Stimulated activated CD4-positive, alpha-beta T cell treated with anti-CD3 and anti-CD28 coated beads, Interleukin-15, amount 100 ng/mL, for 48 hours (primary cell): Measurements from ENCODE around the gene PLAC1.

Source experiments
- DNase-seq, 2 donors: peaks; one replicate each; pipeline ENCODE4 v3.0.0-alpha.2; 2020; ENCODE audit warnings: low read depth in 2 of 2

Gene PLAC1

DNA sequence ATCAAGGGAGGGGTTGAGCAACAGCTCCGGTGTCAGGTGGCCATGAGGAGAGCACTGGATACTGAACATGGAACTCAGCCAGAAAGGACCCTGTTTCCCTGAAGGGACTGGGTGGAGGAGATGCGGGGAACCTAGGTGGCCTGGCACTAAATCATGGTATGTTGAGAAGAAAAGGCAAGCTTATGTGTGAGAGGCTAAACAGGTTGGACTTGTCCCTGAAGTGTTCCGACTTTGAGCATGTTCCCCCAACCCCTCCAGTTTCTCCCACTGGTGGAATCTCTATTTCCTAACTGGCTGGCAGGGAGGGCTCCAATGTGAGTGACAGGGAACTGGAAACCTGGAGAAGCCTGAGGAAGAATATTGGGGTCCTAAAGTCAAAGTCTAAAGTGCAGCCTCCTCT is 69.5 kb downstream of the PLAC1 start:
- DNase-seq: no peak

DNA sequence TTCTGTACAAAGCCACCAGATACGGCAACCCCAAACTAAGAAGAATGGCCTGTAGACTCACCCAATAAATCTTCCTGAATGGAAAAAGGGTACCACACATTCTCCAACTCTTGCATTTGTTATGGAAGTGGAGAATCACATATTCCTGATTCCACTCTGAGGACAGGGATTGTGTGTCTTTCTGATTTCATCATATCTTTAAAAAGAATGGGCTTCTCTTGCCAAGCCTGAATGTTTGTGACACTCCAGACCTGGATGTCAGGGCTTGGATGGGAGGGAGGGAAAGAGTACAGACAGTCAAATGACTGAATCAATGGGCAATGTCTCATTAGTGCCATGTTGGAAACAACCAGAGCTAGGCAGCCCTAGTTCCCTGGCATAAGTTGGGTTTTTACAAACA is 77.4 kb downstream of the PLAC1 start:
- DNase-seq: no peak

DNA sequence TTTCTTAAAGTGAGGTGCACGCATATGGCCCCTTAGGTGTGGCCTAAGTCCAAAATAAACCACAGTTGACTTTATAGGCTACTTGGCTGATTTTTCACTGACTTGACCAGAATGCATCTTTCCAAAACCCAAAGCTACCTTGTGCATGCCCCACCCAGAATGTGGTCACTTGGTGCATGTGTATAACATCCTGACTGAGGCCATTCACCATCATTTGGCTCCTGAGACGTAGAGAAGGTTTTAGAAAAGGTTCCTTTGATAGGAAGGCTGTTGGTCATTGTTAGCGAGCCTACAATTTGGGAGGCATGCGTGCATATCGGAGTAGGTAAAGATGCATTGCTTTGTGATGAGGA is 84.6 kb downstream of the PLAC1 start:
- no peak for DNase-seq

DNA sequence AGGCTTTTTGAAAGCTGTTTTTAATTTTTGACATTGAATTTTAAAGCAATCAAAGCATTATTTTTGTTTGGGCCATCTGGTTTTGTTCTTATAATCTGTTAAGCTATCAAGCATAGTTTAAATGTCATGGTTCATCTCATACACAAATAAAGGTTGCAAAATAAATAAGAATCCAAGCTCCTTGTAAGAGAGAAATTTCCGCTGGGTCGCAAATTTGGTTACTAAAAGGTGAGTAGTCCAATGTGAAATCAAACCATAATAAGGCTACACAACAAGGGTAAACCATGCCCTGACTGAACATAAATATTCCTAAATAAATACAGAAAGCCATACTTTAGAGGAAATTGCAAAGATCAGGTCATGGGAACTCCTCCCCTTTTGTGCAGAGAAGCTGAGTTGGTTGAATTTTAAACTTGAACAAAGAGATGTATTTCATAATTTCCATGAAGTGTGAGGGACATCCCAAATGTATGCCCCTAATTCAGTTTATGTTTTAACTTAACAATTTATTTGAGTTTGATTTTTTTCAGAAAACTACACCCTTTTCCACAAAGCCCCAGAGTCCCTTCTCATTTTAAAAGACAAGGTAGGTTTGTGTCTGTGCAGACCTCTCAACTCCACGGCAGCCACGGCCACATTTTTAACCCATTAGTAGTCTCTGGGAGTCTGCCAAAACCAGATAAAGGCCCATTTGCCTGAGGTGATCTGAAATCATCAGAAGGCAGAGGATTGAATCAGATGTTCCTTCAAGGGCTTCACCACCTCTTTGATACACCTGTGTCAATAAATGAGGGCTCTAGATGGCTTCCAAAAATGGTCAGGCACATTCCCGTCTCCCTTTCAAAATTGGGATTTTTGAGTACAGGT is 85.2 kb downstream of the PLAC1 start:
- DNase-seq: no peak

DNA sequence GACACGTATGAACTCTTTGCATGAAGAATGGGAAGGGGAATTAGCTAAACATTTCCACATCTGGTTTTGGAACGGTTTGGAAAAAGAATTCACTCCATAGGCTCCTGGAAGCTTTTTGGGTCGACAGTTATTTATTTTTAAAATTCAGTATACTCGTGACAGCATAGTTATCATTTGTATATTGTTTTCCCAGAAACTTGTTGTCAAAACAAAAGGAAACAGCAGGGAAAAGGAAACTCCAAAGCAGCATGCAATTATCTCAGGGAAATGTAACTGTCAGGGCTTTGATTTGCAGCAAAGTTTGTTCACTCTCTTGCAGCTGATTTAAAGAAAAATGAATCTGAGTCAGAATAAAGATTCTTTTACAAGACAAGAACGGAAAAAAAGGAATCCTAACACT is 86.5 kb downstream of the PLAC1 start:
- no peak for DNase-seq

DNA sequence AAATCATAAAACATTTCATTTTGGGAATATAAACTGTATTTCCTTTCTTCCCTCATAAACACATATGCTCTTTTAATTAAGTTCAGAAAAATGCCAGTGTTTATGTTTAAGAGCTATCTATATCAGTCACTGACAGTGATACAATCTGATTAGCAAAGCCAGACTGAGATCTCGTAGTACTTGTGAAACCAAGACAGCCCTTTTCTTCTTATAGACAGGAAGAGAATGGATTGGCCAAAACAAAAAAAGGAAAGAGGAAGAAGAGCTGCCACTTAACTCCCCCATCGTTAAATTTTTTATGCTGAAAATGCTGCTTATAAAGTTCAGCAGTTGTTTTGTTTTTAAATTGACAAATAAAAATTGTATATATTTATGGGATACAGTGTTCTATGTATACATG is 87.4 kb downstream of the PLAC1 start:
- DNase-seq: no peak

DNA sequence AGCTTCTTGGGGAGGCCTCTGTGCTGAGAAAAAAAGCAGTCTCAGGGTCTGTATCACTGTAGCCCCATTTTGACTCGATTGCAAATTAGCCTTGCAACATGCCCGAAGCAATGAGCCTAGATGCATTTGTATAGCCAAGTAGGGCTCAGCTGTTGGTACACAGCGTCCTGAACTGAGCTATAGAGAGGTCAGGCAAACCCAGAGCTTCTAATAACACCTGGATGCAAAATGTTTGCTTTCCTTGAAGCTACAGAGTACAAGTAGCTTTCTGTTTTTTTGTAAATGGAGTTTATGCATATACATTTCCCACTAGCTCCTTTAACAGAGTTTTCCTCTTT is 87.8 kb downstream of the PLAC1 start:
- no peak for DNase-seq

DNA sequence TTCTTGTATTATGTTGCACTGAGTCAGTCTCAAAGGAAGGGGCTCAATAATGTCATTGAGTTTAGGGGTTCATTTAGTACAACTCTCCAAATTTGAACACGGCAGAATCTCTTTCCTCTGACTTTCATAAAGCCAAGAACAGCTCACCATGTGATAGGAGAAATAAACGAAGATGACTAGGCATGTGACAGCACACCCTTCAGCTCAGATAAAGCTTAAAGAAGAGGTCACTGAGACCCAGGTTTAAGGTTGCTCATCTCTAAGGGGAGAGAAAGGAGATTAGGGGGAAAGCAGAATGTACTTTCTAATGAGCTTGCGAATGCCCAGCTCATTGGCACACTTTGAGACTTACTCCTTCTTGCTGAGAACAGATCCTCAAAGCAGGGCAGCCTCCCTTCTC is 89.0 kb downstream of the PLAC1 start:
- DNase-seq: no peak

DNA sequence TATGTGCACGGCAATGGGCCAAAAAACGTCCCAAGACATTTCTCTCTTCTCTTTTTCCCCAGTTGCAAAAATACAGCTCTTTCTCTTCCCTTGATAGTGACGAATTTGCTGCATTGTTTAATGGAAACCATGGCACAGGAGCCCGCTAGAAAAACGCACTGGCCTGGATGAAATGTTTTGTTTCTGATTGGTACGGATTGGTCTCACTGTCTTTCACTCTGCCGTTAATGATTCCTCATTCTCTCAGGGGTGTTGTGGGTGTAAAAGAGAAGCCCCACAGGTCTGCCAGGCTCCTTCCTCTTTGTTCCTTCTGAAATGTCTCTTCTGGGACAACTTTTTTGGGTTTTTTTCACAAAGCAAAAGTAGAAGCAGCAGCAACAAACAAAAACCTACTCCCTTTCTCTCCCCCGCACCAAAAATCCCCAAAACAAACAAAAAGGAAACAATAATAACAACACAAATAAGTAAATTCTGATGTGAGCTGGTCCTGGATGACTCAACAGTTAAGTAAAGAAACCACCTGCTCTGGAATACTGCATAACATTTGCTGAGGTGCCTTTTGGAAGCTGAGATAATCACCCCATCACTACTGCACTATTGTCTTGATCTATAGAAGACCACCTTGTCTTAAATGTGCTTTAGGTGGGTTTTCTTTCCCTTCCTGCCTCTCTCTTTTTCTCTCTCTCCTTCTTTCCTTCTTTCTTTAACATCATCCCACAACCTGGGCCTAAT is 89.8 kb downstream of the PLAC1 start:
- DNase-seq: no peak

DNA sequence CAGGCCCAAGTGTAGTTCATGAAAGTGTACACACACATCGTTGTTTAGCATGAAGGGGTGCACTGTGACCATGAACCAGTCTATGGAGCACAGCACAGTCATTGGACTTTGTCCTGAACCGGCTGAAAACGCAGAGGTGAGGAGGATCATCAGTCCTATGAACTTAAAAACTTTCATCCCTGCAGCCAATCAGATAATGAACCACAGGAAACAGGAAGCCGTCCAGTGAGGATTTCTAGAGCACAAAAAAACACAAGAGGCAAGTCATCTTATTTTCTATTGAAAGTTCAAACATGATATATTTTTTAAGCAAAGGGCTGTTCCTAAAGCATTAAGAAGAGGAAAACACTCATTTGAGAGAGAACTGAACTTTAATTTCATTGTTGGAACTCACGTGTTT is 91.8 kb downstream of the PLAC1 start:
- no peak for DNase-seq

DNA sequence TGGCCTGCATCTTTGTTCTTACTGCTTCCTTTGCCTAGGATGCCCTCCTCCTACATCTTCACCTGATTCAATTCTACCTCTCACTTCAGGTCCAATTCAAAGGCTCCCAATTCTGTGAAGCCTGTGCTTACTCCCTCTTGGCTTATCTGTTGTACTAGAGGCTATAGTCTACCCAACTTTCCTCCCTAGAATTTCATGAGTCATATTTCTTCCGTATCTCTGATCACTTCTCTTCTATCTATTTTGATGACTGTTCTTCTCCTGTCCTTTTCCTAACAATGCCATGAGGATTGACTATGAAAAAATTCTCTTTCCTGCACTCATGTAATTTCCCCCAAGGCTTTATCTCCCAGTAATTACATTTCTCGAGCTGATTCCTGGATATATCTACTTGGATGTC is 96.3 kb downstream of the PLAC1 start:
- DNase-seq: no peak

DNA sequence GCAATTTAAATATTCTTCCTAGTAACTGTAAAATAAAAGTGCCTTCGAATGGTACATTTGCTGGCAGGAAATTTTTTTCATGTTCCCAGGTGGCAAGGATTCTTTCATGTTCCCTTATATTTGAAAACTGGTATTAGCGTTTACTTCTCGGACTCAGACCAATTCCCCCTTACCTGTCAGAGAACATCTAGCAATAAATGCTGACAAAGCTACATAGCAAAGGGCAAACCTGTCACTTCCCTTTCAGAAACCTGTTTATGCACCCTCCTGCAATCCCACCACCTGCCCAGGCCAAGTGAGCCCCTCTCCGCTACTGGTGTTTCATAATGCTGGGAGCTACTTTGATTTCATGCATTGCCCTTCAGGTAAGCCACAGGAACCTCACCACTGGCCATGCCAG is 100.1 kb downstream of the PLAC1 start:
- DNase-seq: no peak

DNA sequence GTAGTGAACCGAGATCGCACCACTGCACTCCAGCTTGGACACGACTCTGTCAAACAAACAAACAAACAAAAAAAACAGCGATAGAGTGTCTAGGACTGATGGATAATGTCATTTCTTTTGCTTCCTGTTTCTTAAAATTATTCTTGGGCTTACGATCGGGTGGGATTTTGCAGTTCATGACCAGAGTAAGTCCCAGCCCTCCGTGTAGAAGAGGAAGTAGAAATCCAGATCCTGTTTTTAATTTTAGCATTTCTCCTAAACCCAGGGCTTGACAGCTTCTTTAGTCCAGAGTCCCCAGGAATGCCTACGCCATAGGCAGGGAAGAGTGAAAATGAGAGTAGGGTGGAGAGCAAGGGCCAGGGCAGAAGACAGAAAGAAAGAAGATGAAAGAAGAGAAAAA is 104.0 kb downstream of the PLAC1 start:
- DNase-seq: no peak

DNA sequence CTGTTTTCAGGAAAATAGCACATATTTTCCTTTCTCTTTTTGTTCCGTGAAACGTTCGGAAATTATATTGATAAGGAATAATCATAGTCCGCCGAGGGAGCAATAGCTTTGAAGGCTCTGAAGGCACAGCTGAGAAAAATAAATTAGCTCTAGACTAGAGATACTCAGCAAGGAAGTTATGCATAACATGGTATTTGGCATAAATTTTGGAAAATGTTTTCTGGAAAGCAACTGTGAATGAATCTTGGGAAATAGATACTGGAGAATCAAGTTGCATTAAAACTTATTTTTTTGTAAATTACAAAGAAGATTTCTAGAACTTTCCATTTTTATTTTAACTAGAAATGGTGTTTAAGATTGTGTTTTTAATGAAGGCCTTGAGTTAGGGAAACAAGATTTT is 105.9 kb downstream of the PLAC1 start:
- DNase-seq: no peak

DNA sequence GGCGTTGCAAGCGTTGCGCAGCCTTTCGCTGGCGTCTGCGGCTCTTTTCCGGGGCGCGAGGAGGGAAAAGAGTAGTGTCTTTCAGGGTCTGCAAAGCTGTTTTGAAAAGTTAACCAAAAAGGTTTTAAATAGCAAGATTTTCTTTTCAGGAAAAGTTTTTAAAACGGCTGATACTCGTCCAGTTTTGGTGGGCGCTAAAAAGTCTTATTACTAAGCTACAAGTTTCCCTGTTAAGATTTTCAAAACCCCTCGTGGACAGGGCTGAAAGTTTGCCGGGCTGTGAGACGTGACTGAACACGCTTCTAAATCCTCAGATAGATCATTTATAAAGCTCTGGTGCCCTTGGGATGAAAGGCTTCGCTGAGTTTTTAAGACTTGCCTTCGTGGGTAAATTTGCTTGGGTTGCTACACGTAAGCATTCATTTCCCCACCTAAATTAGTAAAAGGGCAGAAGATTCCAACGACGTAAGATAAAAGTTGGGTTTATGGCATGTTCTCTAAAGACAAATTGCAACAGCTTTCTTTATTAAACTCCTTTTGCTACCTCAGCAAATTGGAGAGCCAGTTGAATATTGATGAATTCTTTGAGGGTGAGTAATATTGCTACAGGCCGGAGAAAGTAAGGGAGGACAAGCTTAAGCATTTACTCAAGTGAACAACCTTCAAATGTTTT is 106.8 kb downstream of the PLAC1 start:
- DNase-seq: no peak

DNA sequence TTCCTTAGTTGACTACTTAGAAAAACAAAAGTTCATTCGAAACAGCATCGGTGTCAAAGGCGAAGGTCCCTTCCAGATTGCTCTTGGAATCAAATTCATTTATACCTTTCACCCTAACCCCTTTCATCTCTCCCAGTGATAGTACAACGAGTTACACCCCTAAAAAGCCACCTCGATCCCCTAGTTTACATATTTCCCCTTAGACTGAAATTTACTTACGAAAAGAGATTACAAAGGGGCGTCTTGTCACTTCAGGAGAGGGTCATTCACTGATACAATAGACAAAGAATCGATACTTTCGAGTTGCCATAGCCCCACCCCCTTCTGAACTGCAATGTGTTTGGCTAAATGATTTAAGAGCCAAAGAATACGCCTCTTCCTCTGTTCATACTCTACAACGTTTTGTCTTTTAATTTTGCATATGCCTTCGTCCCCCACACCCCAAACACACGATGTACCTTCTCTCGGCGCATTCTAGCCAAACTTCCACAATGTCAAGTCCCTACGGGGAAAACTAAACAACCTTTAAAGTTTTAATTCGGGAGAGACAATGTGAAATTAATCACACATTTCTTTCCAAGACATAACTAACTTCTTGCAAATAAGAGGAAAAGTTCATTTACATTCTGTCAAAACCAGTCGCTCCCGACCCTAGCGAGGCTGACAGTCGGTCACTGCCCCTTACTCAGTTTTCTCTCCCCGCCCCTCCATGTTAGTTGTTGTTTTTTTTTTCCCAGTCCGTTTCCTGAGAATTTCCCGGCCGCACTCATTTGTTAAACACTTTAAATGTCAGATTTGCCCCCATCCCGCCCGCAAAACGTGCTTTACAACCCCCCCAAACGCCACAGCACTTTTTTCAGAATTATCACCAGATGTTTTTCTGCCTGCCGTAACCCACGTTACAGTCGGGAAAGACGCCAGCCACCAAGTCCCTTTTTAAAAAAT is 109.7 kb downstream of the PLAC1 start:
- DNase-seq: no peak

DNA sequence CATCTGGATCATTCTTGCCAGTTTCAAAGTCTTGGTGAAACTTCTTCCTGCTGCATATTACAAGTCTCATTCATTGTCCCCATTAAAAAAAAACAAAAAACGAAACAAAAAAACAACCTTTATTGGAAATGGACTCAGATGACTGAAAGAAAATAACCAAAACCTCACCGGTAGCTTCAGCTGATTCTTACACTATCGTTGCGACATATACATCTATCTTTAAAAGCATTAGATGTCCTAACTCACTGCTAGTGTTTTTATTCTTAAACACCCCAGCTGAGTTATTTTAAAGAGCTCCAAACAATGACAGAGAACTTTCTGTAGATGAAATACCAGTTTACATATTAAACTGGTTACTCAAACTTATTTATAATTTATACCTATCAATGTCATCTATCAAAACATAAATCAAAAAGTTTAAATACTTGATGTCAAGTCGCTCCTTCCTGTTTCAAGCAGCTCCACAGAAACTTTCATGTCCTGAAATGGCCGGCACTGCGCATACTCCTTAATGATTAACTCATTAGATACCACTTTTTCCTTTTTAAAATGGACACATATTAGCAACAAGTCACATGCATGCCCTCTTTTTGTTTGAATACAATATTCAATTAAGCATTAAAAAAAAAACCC is 111.1 kb downstream of the PLAC1 start:
- DNase-seq: no peak

DNA sequence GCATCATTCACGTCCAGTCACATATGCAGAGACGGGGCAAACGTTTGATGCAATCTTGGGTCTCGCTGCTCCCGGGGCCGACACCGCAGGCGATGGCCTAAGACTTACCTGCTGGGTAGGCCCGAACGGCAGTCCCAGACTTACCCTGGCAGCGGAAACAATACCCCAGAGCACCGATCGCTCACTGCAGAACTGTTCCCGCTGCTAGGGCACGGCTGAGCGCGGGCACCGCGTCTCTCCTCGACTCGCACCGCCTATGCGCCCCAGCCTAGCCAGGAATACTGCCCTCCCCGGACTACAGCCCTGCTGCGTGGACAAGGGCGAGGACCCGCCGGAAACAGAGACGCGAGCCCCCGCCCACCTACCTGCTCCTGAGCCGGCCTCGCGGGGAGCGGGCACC is 112.1 kb downstream of the PLAC1 start:
- no peak for DNase-seq

DNA sequence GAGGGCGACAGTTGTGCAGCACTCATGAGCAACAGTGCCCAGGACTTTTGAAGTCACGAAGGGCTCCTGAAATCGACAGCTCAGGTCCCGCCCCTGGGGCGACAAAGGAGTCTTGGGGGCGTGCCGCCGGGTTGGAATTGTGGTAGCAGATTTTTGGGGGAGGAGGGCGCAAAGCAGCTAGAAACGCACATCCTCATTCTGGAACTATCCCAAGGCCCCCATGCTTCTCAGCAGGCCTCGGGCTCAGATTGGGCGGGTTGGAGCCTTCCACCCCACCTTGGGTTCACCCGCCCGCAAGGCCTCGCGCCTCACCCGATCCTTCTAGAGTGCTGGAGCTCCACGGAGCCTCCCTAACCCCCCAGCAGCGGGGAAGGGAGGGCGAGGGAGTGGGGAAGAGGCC is 112.8 kb downstream of the PLAC1 start:
- no peak for DNase-seq

DNA sequence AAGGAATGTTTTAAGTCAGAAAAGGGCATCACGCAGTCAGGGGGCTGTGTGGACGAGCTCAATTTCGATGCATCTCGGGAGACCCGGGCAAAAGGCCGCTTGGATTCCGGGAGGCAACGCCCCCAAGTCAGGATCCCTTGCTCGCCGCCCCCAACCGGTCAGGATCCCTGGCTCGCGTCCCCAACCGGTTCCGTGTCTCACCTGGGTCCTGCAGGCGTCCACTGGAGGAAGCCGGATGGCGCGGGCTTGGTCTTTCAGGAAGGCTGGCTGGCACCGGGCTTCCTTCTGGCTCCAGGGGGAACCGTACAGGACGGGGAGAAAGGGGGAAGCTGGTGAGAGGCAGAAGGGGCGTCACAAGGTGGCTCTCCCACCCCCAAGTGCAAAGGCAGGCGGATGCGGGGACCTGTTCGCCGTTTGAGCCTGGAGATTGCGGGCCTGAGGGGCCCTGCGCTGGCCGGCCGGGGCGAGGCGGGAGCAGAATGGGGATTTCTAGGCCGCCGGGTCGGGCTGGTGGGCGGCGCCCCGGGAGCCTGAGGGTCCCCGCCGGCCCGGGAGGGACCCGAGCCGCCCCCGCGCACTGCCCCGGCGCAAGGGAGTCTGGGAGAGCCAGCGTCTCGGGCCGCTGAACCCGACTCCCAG is 113.6 kb downstream of the PLAC1 start:
- DNase-seq: no peak

DNA sequence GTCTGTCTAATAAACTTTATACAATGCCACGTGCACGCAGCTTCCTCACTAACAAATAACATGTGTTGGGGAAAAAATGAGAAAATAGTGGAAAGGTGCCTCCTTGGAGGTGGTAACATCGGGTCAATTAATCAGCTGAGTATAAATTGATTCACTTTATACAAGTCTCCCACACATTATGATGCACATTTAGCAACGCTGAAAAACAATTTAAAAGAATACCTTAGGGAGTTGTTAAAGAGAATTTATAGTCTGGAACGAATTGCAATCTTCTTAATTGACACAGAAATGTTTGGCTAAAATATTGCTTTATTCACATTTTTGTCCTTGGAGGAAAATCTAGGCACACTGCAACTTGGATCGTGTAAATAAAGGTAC is 114.1 kb downstream of the PLAC1 start:
- no peak for DNase-seq
